ENCODE data around the gene CCBE1. TPM values are rescaled to one million over a fixed set of nuclear protein-coding genes. Genes with fewer than 3 reads are reported as not detected.
"Not testable (repeated sequence)": the region's sequence is repeated elsewhere in the genome, so short reads cannot be mapped to it uniquely, and the experiment has no call there.

Gene CCBE1
- total RNA-seq, 2 experiments from 2014 or later: 0.14 TPM; not detected in 1

- ChIA-PET POLR2A (no interaction called here), CTCF (interaction anchor here (0.6 kb wide), 1 partner anchor 384 kb away, joined by 3 read pairs; no protein-coding TSS in a partner anchor)
Measured at GRCh38 chr18:59516356-59517155, 180.7 kb downstream of the CCBE1 start.

DNA sequence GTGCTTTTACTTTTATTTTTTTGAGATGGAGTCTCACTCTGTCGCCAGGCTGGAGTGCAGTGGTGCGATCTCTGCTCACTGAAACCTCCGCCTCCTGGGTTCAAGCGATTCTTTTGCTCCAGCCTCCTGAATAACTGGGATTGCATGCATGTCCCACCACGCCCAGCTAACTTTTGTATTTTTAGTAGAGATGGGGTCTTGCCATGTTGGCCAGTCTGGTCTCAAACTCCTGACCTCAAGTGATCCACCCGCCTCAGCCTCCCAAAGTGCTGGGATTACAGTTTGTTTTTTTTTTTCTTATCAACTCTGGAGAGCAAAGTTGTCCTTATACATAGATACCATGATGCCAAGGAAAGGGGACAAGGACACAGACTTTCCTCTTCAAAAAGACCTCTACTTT is 181.3 kb downstream of the CCBE1 start:
- H3K9me3 Mint-ChIP-seq (ENCODE audit: low read depth); DNase-seq; H3K4me3 Mint-ChIP-seq; intact Hi-C loops (cut with DNase I, micrococcal nuclease); POLR2A ChIA-PET; H3K36me3 Mint-ChIP-seq (ENCODE audit: low read depth); CTCF ChIA-PET; ATAC-seq; H3K4me1 Mint-ChIP-seq; H3K27ac Mint-ChIP-seq: not testable (repeated sequence)
- H3K27me3 Mint-ChIP-seq: peaks cover 11% of the 10 kb centered on the region

More at GRCh38 chr18:59516356-59517155, 180.7 kb downstream of the CCBE1 start:
- Mint-ChIP-seq H3K27me3 (peaks cover 11% of the 10 kb centered on the region), H3K36me3 (ENCODE audit: low read depth) (no peaks in the 10 kb centered on the region), H3K4me3 (no peak overlapping the region), H3K27ac (no peak overlapping the region), H3K4me1 (no peaks in the 10 kb centered on the region), H3K9me3 (ENCODE audit: low read depth) (no peaks in the 10 kb centered on the region)
- DNase-seq (no peak), ATAC-seq (no peak)
- intact Hi-C loops (cut with DNase I, micrococcal nuclease): no loop called here

DNA sequence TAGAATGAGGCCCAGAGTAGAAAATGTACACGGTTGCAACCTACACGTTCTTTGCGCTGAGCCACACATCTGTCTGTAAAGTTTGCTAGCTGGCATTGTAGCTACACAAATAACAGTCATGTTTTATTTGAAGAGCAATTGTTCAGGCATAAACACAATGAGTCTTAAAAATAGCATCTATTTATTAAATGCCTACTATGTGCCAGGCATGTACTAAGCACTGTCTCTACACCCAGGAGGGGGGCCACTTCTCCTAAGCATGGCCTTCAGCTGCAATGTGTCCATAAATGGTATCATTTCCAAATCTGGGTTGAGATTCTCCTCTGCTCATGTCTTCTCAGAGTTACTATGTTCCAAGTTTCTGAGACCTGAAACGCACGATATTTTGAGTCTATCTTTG is 182.1 kb downstream of the CCBE1 start:
- Mint-ChIP-seq H3K27ac (no peak overlapping the region), H3K4me1 (no peaks in the 10 kb centered on the region), H3K4me3 (no peak overlapping the region), H3K27me3 (peaks cover 14% of the 10 kb centered on the region), H3K36me3 (ENCODE audit: low read depth) (no peaks in the 10 kb centered on the region), H3K9me3 (ENCODE audit: low read depth) (no peaks in the 10 kb centered on the region)
- intact Hi-C loops (cut with DNase I, micrococcal nuclease): no loop called here
- ChIA-PET CTCF (no interaction called here), POLR2A (no interaction called here)
- no peak for DNase-seq
- ATAC-seq: no peak

DNA sequence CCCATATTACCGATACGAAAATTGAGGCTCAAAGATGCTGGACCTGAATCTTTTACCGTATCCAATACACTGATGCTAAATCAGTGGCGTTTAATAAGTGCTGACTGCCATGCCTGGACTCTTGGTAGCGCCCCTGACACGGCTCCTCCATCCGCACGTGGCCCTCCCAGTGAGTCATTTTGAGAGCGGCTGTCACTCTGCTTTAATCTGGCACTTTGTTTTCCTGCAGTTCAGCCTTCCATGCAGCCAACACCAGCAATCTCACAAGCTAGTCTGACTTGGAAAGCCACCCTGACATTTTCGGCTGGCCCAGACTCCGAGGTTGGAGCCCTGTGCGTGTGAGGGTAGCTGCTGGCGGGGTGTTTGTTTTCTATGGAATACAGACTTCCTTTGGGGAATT is 183.0 kb downstream of the CCBE1 start:
- ChIA-PET POLR2A (no interaction called here), CTCF (interaction anchor here (1.2 kb wide), 1 partner anchor 265 kb away, joined by 3 read pairs; no protein-coding TSS in a partner anchor)
- ATAC-seq (no peak), DNase-seq (no peak)
- Mint-ChIP-seq H3K4me3 (no peak overlapping the region), H3K9me3 (ENCODE audit: low read depth) (no peaks in the 10 kb centered on the region), H3K4me1 (no peaks in the 10 kb centered on the region), H3K27me3 (peaks cover 14% of the 10 kb centered on the region), H3K27ac (no peak overlapping the region), H3K36me3 (ENCODE audit: low read depth) (no peaks in the 10 kb centered on the region)
- intact Hi-C loops (cut with DNase I, micrococcal nuclease): no loop called here

- DNase-seq (no peak), ATAC-seq (no peak)
- H3K27me3 Mint-ChIP-seq: peaks cover 12% of the 10 kb centered on the region
- H3K4me3 Mint-ChIP-seq: no peak overlapping the region
- intact Hi-C loops (cut with DNase I, micrococcal nuclease): no loop called here
- ChIA-PET CTCF (no interaction called here), POLR2A (no interaction called here)
- no peak overlapping the region for H3K27ac Mint-ChIP-seq
- no peaks in the 10 kb centered on the region for H3K36me3 Mint-ChIP-seq (ENCODE audit: low read depth)
- H3K9me3 Mint-ChIP-seq (ENCODE audit: low read depth): no peaks in the 10 kb centered on the region
- H3K4me1 Mint-ChIP-seq: no peaks in the 10 kb centered on the region
Measured at GRCh38 chr18:59512025-59512755, 185.0 kb downstream of the CCBE1 start.

DNA sequence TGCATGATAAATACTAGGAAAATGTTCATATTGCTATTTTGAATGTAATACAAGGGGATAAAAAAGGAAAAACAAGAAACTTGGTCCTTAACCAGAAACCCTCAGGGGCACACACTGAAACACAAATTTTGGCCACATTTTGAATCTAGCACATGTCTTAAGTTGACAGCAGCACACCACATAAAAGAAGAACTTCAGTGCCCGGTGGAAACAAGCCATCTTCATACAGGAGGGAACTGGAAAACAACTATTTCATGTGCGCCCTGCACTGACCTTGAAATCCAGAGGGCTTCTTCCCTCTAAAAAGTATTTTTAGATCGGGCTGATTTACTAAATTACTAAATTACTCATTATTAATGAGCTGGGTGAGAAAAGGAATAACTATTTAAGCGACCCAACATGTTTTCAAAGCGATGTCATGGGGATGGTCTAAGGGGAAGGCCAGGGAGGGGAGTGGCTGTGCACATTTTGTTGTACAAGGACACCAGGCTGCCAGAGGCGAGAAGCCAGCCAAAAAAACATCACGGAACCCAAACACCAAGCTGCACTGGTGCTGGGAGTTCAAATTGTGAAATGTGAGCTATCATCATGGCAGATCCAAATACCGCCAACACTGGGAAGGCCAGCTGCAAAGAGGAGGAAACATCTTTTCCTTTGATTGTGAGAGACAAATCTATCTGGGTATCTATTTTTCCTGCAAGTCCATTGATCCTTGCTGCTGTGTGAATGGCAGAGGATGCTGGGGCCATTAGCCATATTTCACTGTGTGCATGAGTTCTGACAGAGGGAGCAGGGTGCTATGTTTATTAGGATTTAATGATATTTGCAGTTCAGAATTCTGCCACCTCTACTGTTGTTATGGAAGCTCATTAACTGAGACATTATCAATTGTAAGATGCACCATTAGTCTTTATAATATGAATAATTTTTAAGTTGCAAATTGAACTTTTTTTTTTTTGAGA is 187.5 kb downstream of the CCBE1 start:
- ATAC-seq (no peak), DNase-seq (no peak)
- Mint-ChIP-seq H3K9me3 (ENCODE audit: low read depth) (no peaks in the 10 kb centered on the region), H3K4me1 (no peaks in the 10 kb centered on the region), H3K27ac (no peak overlapping the region), H3K36me3 (ENCODE audit: low read depth) (no peaks in the 10 kb centered on the region), H3K4me3 (no peak overlapping the region), H3K27me3 (peaks cover 16% of the 10 kb centered on the region)
- intact Hi-C loops (cut with DNase I, micrococcal nuclease): no loop called here
- CTCF ChIA-PET: interaction anchor here (0.6 to 0.7 kb wide), 2 partner anchors 51 to 383 kb away, joined by 3 to 4 read pairs; no protein-coding TSS in a partner anchor
- POLR2A ChIA-PET: no interaction called here

- Mint-ChIP-seq H3K4me1 (no peaks in the 10 kb centered on the region), H3K27ac (no peak overlapping the region), H3K4me3 (no peak overlapping the region), H3K36me3 (ENCODE audit: low read depth) (no peaks in the 10 kb centered on the region), H3K27me3 (peaks cover 7% of the 10 kb centered on the region), H3K9me3 (ENCODE audit: low read depth) (no peaks in the 10 kb centered on the region)
- intact Hi-C loops (cut with DNase I, micrococcal nuclease): no loop called here
- ATAC-seq: no peak
- CTCF ChIA-PET: interaction anchor here (0.6 kb wide), 1 partner anchor 15 kb away, joined by 3 read pairs; no protein-coding TSS in a partner anchor
- no peak for DNase-seq
- POLR2A ChIA-PET: no interaction called here
Measured at GRCh38 chr18:59505356-59505755, 191.9 kb downstream of the CCBE1 start.

DNA sequence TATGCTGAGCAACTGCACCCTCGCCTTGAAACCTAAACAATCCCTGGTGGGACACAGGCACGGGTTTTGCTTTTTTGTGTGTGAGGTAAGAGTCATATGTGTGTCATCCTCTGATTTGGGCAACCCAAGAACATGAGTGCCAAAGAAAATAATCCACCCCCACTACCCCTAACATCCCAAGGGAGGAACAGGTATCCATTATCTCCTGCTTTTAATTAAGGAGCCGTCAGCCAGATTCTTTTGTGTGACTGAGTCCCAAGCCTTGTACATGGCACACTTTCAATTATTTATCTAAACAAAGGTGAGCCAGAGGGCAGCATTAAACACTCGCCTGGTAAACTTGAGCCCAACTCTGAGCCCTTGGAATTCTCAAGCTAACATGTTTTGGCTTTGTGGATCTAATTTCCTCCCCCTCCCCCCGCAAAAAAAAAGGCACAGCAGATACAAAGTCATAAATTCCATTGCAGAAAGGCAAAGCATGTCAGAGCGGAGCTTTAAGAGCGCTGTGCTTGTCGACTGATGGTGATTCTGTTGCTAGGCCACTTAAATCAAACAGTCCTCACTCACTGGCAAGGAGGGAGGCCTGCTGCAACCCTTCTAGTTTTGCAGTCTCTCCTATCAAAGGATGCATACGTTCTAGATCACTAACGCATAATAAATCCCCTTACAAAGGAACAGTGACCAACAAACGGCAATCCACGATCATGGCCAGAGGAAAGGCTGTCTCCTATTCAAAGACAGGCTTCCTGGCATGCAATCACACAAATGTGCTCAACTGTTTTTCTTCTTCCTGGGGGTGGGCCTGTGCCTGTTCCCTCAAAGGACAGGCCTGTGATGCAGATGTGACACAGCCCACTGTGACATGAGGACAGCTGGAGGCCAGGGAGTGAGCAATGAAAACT is 194.7 kb downstream of the CCBE1 start:
- no peaks in the 10 kb centered on the region for H3K4me1 Mint-ChIP-seq
- POLR2A ChIA-PET: no interaction called here
- H3K36me3 Mint-ChIP-seq (ENCODE audit: low read depth): no peaks in the 10 kb centered on the region
- no peak overlapping the region for H3K4me3 Mint-ChIP-seq
- CTCF ChIA-PET: no interaction called here
- H3K27ac Mint-ChIP-seq: no peak overlapping the region
- H3K9me3 Mint-ChIP-seq (ENCODE audit: low read depth): peaks cover 2% of the 10 kb centered on the region
- ATAC-seq (no peak), DNase-seq (no peak)
- H3K27me3 Mint-ChIP-seq: peaks cover 10% of the 10 kb centered on the region
- intact Hi-C loops (cut with DNase I, micrococcal nuclease): no loop called here

- ATAC-seq (no peak), DNase-seq (no peak)
- intact Hi-C loops (cut with DNase I, micrococcal nuclease): no loop called here
- H3K4me1 Mint-ChIP-seq: no peaks in the 10 kb centered on the region
- no peak overlapping the region for H3K4me3 Mint-ChIP-seq
- H3K36me3 Mint-ChIP-seq (ENCODE audit: low read depth): no peaks in the 10 kb centered on the region
- H3K9me3 Mint-ChIP-seq (ENCODE audit: low read depth): peaks cover 2% of the 10 kb centered on the region
- no peak overlapping the region for H3K27ac Mint-ChIP-seq
- peaks cover 10% of the 10 kb centered on the region for H3K27me3 Mint-ChIP-seq
- CTCF ChIA-PET: interaction anchor here (0.6 kb wide), 1 partner anchor 78 kb away, joined by 3 read pairs; no protein-coding TSS in a partner anchor
- POLR2A ChIA-PET: no interaction called here
Measured at GRCh38 chr18:59501920-59502273, 195.3 kb downstream of the CCBE1 start.

- CTCF ChIA-PET: interaction anchor here (0.6 kb wide), 1 partner anchor 1981 kb away, joined by 3 read pairs; no protein-coding TSS in a partner anchor
- intact Hi-C loops (cut with DNase I, micrococcal nuclease): no loop called here
- POLR2A ChIA-PET: no interaction called here
- Mint-ChIP-seq H3K36me3 (ENCODE audit: low read depth) (no peaks in the 10 kb centered on the region), H3K4me1 (no peaks in the 10 kb centered on the region), H3K9me3 (ENCODE audit: low read depth) (peaks cover 2% of the 10 kb centered on the region), H3K27me3 (peaks cover 7% of the 10 kb centered on the region), H3K27ac (no peak overlapping the region), H3K4me3 (no peak overlapping the region)
- ATAC-seq (no peak), DNase-seq (no peak)
Measured at GRCh38 chr18:59500765-59501164, 196.5 kb downstream of the CCBE1 start.
